ENCODE measurements around the gene PLEKHG3. TPM values are rescaled to one million over a fixed set of nuclear protein-coding genes. Genes with fewer than 3 reads are reported as not detected.
A peak's percentile ranks its signal among the peaks of the same experiment; 100 is the strongest.

The PLEKHG3 gene
- total RNA-seq, 2 experiments from 2014 or later: 5.5 to 6.6 TPM

- Mint-ChIP-seq H3K27ac (no peak overlapping the region), H3K4me1 (peaks cover 17% of the 10 kb centered on the region), H3K9me3 (peaks cover 5% of the 10 kb centered on the region), H3K27me3 (peaks cover 19% of the 10 kb centered on the region), H3K36me3 (peaks cover 4% of the 10 kb centered on the region), H3K4me3 (no peak overlapping the region)
- POLR2A ChIA-PET: no interaction called here
- DNase-seq (no peak), ATAC-seq (ENCODE audit: low read depth) (no peak)
Observed at GRCh38 chr14:64718762-64719161, 14.5 kb downstream of the PLEKHG3 start.

- Mint-ChIP-seq H3K27me3 (peaks cover 18% of the 10 kb centered on the region), H3K4me3 (no peak overlapping the region), H3K9me3 (no peaks in the 10 kb centered on the region), H3K4me1 (peaks cover 25% of the 10 kb centered on the region), H3K36me3 (peaks cover 1% of the 10 kb centered on the region), H3K27ac (no peak overlapping the region)
- POLR2A ChIA-PET: no interaction called here
- ATAC-seq (ENCODE audit: low read depth) (no peak), DNase-seq (peak; percentile 15)
Observed at GRCh38 chr14:64719601-64720000, 15.4 kb downstream of the PLEKHG3 start.

- Mint-ChIP-seq H3K27ac (no peak overlapping the region), H3K4me1 (peaks cover 25% of the 10 kb centered on the region), H3K27me3 (peaks cover 20% of the 10 kb centered on the region), H3K36me3 (peaks cover 1% of the 10 kb centered on the region), H3K4me3 (no peak overlapping the region), H3K9me3 (no peaks in the 10 kb centered on the region)
- POLR2A ChIA-PET: no interaction called here
- ATAC-seq (ENCODE audit: low read depth) (no peak), DNase-seq (no peak)
Observed at GRCh38 chr14:64720131-64720576, 15.9 kb downstream of the PLEKHG3 start.

GRCh38 chr14:64721391-64721791 is 17.2 kb downstream of the PLEKHG3 start:
- Mint-ChIP-seq H3K9me3 (no peaks in the 10 kb centered on the region), H3K27me3 (peaks cover 28% of the 10 kb centered on the region), H3K27ac (no peak overlapping the region), H3K4me3 (no peak overlapping the region), H3K4me1 (peaks cover 25% of the 10 kb centered on the region), H3K36me3 (no peaks in the 10 kb centered on the region)
- ATAC-seq (ENCODE audit: low read depth) (no peak), DNase-seq (no peak)
- POLR2A ChIA-PET: no interaction called here

- Mint-ChIP-seq H3K27ac (peak overlapping the region; percentile 47), H3K36me3 (no peaks in the 10 kb centered on the region), H3K4me1 (peaks cover 25% of the 10 kb centered on the region), H3K27me3 (peaks cover 28% of the 10 kb centered on the region), H3K4me3 (no peak overlapping the region), H3K9me3 (no peaks in the 10 kb centered on the region)
- no peak for ATAC-seq (ENCODE audit: low read depth)
- POLR2A ChIA-PET: interaction anchor here (0.6 kb wide), 1 partner anchor 17 kb away, joined by 3 read pairs; the partner anchor contains the start of gene PLEKHG3
- no peak for DNase-seq
Observed at GRCh38 chr14:64721899-64722298, 17.7 kb downstream of the PLEKHG3 start.

- Mint-ChIP-seq H3K36me3 (no peaks in the 10 kb centered on the region), H3K4me1 (peaks cover 25% of the 10 kb centered on the region), H3K27me3 (peaks cover 25% of the 10 kb centered on the region), H3K9me3 (no peaks in the 10 kb centered on the region), H3K4me3 (peak overlapping the region; percentile 29), H3K27ac (peak overlapping the region; percentile 71)
- POLR2A ChIA-PET: interaction anchor here (0.5 kb wide), 1 partner anchor 248 kb away, joined by 5 read pairs; no protein-coding TSS in a partner anchor
- ATAC-seq (ENCODE audit: low read depth) (peak; percentile 88), DNase-seq (no peak)
Observed at GRCh38 chr14:64722842-64723447, 18.7 kb downstream of the PLEKHG3 start.

- Mint-ChIP-seq H3K4me3 (peak overlapping the region; percentile 12), H3K4me1 (peaks cover 25% of the 10 kb centered on the region), H3K27ac (peak overlapping the region; percentile 54), H3K9me3 (no peaks in the 10 kb centered on the region), H3K27me3 (peaks cover 23% of the 10 kb centered on the region), H3K36me3 (no peaks in the 10 kb centered on the region)
- ATAC-seq (ENCODE audit: low read depth) (no peak), DNase-seq (no peak)
- POLR2A ChIA-PET: no interaction called here
Observed at GRCh38 chr14:64723691-64724577, 19.7 kb downstream of the PLEKHG3 start.

- ATAC-seq (ENCODE audit: low read depth) (no peak), DNase-seq (no peak)
- peaks cover 27% of the 10 kb centered on the region for H3K4me1 Mint-ChIP-seq
- peaks cover 23% of the 10 kb centered on the region for H3K27me3 Mint-ChIP-seq
- no peak overlapping the region for H3K4me3 Mint-ChIP-seq
- H3K27ac Mint-ChIP-seq: peak overlapping the region; percentile 16
- H3K36me3 Mint-ChIP-seq: no peaks in the 10 kb centered on the region
- no peaks in the 10 kb centered on the region for H3K9me3 Mint-ChIP-seq
- POLR2A ChIA-PET: no interaction called here
Observed at GRCh38 chr14:64724578-64724930, 20.3 kb downstream of the PLEKHG3 start.

GRCh38 chr14:64725261-64725815 is 21.1 kb downstream of the PLEKHG3 start:
- Mint-ChIP-seq H3K4me1 (peaks cover 33% of the 10 kb centered on the region), H3K27ac (no peak overlapping the region), H3K9me3 (no peaks in the 10 kb centered on the region), H3K4me3 (no peak overlapping the region), H3K27me3 (peaks cover 23% of the 10 kb centered on the region), H3K36me3 (no peaks in the 10 kb centered on the region)
- POLR2A ChIA-PET: interaction anchor here (0.6 kb wide), 1 partner anchor 264 kb away, joined by 3 read pairs; no protein-coding TSS in a partner anchor
- ATAC-seq (ENCODE audit: low read depth): no peak
- DNase-seq: no peak

GRCh38 chr14:64725879-64726584 is 21.8 kb downstream of the PLEKHG3 start:
- DNase-seq (no peak), ATAC-seq (ENCODE audit: low read depth) (no peak)
- Mint-ChIP-seq H3K27me3 (peaks cover 21% of the 10 kb centered on the region), H3K27ac (no peak overlapping the region), H3K36me3 (no peaks in the 10 kb centered on the region), H3K4me3 (no peak overlapping the region), H3K9me3 (no peaks in the 10 kb centered on the region), H3K4me1 (peaks cover 34% of the 10 kb centered on the region)
- POLR2A ChIA-PET: interaction anchor here (1.1 kb wide), 1 partner anchor 8 kb away, joined by 3 read pairs; no protein-coding TSS in a partner anchor

GRCh38 chr14:64726585-64726890 is 22.3 kb downstream of the PLEKHG3 start:
- no peak for DNase-seq
- H3K27ac Mint-ChIP-seq: no peak overlapping the region
- H3K9me3 Mint-ChIP-seq: no peaks in the 10 kb centered on the region
- H3K4me1 Mint-ChIP-seq: peaks cover 34% of the 10 kb centered on the region
- ATAC-seq (ENCODE audit: low read depth): no peak
- no peaks in the 10 kb centered on the region for H3K36me3 Mint-ChIP-seq
- H3K4me3 Mint-ChIP-seq: no peak overlapping the region
- POLR2A ChIA-PET: interaction anchor here (1.1 kb wide), 1 partner anchor 9 kb away, joined by 3 read pairs; no protein-coding TSS in a partner anchor
- H3K27me3 Mint-ChIP-seq: peaks cover 21% of the 10 kb centered on the region

- POLR2A ChIA-PET: interaction anchor here (0.6 kb wide), 1 partner anchor 490 kb away, joined by 3 read pairs; no protein-coding TSS in a partner anchor
- DNase-seq (no peak), ATAC-seq (ENCODE audit: low read depth) (no peak)
- H3K36me3 Mint-ChIP-seq: no peaks in the 10 kb centered on the region
- peaks cover 21% of the 10 kb centered on the region for H3K27me3 Mint-ChIP-seq
- no peaks in the 10 kb centered on the region for H3K9me3 Mint-ChIP-seq
- H3K4me1 Mint-ChIP-seq: peaks cover 26% of the 10 kb centered on the region
- no peak overlapping the region for H3K4me3 Mint-ChIP-seq
- H3K27ac Mint-ChIP-seq: no peak overlapping the region
Observed at GRCh38 chr14:64727551-64728071, 23.4 kb downstream of the PLEKHG3 start.

- no peak for ATAC-seq (ENCODE audit: low read depth)
- Mint-ChIP-seq H3K4me1 (peaks cover 21% of the 10 kb centered on the region), H3K27me3 (peaks cover 21% of the 10 kb centered on the region), H3K36me3 (no peaks in the 10 kb centered on the region), H3K9me3 (no peaks in the 10 kb centered on the region), H3K27ac (no peak overlapping the region), H3K4me3 (no peak overlapping the region)
- POLR2A ChIA-PET: no interaction called here
- DNase-seq: no peak
Observed at GRCh38 chr14:64728106-64728505, 23.9 kb downstream of the PLEKHG3 start.
